Measurements from ENCODE around the gene EFHD2.
"Not testable (repeated sequence)": the region's sequence is repeated elsewhere in the genome, so short reads cannot be mapped to it uniquely, and the experiment has no call there.

The EFHD2 gene

GRCh38 chr1:15456313-15456954, 46.7 kb downstream of the EFHD2 start, which contains the start of gene CELA2A:
Gene CELA2A (plus strand): TSS chr1:15456732. CDS start chr1:15456754, 22 bp downstream.
- no peak for DNase-seq

GRCh38 chr1:15457585-15457984, 47.9 kb downstream of the EFHD2 start:
- no peak for DNase-seq

DNA sequence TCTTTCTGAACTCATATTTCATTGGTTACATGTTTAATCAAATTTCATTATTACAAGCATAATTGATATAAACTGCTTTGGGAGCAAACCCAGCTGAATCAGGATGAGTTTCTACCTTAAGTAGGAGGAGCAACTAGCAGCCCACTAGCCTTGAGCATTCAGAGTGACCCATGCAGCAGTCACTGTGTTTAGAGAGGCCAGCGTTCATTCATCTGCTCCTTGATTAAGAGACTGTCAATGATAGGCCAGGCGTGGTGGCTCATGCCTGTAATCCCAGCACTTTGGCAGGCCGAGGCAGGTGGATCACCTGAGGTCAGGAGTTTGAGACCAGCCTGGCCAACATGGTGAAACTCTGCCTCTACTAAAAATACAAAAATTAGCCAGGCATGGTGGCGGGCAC, 48.7 kb downstream of the EFHD2 start:
- not testable (repeated sequence) for DNase-seq

DNA sequence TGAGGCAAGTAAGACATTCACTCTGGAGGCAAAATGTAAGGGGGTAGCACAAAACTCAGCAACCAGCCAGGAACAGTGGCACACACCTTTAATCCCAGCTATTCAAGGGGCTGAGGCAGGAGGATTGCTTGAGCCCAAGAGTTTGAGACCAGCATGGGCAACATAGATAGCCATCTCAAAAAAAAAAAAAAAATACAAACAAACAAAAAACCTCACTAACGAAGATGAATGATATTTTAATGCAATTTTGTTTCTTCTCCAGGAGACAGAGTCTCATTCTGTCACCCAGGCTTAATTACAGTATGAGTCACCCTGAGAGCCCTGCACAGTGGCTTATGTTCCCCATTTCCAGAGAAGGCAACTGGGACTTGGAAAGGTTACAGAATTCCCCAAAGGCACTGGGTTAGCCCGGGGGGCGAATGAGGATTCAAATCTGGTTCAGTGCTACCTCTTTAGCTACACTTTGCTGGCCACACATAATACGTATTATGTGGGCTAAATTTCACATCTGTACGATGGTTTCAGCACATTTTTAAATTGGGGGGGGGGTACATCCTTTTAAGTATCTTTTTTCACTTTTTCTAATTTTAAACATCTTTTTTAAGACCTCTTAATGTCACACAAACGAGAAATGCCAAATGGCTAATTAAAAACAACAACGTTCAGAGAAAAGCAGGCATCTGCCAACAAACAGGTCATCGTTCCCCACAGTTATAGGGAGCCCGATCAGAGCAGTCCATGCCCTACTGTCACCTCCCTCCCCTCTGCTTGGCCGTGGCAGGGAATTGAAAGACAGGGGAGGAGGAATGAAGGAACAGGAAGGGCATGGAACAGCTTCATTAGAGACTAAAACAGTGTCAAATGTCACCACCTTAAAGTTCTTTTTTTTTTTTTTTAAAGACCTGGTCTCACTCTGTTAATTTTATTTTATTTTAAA, 50.4 kb downstream of the EFHD2 start:
- no peak for DNase-seq

DNA sequence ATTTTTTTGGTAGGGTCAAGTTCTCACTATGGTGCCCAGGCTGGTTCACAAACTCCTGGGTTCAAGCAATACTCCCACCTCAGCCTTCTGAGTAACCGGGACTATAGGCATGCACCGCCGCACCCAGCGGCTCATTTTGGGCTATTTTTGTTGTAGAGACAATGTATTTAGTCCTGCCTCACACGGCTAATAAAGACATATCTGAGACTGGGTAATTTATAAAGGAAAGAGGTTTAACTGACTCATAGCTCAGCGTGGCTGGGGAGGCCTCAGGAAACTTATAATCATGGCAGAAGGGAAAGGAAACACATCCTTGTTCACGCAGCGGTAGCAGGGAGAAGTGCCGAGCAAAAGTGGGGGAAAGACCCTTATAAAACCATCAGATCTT, 51.0 kb downstream of the EFHD2 start:
- DNase-seq, result no peak

- DNase-seq, result peak; percentile 81
Observed at GRCh38 chr1:15463064-15463800, 53.5 kb downstream of the EFHD2 start.

DNA sequence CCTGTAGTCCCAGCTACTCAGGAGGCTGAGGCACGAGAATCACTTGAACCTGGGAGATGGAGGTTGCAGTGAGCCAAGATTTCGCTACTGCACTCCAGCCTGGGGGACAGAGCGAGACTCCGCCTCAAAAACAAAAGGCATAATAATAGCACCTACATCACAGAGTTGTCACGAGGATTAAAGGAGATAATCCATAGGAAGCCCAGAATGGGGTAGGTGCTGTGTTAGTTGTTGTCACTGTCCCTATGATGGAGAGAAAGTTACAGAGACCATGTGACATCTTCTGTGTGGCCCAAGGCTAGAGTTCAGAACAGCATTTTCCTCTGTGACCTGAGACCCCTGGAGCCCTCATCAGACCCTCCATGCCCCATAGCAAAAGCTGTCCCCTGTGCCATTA, 54.2 kb downstream of the EFHD2 start:
- not testable (repeated sequence) for DNase-seq

- DNase-seq, result no peak
Observed at GRCh38 chr1:15465674-15466073, 56.0 kb downstream of the EFHD2 start.

DNA sequence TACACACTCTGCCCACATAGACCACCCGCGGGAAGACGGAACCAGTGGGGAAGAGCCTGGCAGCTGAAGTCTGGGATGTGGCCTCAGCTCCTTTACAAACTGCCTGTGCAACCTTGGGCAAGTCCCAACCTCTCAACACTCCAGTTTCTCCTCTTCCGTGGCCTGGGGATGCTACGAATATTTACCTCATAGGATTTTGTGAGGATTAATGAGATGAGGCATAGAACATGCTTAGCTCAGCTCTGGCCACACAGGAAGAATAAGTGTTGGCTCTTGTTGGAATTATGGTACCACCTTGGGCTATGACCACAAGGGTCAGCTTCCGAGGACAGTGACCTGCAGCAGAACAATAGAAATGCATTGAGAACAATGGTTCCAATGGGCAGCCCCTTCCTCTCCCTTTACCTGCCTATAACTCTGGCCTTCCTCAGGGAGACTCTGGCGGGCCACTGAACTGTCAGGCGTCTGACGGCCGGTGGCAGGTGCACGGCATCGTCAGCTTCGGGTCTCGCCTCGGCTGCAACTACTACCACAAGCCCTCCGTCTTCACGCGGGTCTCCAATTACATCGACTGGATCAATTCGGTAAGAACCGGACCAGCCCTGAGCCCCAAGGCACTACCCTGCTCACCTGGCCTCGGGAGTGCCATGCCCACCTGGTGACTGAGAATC, 57.4 kb downstream of the EFHD2 start:
- DNase-seq, result not testable (repeated sequence)

GRCh38 chr1:15468145-15468544, 58.5 kb downstream of the EFHD2 start:
- no peak for DNase-seq

DNA sequence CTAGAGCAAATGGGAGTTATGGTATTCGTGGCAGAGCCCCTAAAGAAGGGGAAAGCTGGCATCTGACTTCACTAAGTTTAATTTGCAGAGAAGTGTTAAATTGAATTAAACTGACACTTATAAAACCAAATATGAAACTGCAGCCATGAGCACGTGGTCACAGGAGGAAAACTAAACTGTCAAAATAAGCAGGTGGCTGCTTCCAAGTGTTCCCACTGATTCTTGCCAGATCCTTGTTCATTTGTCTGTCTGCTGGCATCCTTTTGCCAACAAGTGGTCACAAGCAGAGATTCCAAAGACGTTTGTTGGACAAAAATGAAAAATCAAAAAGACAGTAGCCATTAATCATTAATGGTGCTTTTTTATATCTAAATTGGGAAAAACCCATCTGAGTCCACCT, 59.7 kb downstream of the EFHD2 start:
- DNase-seq, result no peak

DNA sequence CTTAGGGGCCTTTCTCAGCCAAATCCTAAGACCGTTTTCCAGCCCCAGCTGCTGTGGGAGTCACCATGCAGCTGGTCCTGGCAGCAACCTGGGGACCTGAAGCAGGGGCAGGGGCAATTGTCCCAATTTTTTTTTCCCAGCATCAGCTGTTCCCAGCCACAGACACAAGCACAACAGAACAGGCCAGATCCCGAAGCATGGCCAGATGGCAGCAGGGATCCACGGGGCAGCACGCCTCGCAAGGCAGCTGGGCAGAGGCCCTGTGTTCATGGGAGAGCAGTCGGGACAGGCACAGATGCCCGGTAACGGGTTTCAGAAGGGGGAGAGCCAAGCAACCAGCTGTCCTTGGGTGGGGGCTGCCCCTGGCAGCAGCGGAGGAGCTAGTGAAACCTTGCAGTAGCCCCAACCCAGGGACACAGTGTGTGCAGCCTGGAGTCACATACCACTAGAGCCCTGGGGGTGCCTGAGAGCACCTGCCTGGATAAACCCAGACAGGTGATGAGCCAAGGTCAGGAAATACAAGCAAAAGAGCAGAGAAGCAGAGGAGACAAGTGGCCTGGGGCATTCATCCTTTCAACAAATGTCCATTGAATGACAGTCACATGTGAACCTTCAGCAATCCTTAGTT, 60.2 kb downstream of the EFHD2 start:
- DNase-seq, result not testable (repeated sequence)

DNA sequence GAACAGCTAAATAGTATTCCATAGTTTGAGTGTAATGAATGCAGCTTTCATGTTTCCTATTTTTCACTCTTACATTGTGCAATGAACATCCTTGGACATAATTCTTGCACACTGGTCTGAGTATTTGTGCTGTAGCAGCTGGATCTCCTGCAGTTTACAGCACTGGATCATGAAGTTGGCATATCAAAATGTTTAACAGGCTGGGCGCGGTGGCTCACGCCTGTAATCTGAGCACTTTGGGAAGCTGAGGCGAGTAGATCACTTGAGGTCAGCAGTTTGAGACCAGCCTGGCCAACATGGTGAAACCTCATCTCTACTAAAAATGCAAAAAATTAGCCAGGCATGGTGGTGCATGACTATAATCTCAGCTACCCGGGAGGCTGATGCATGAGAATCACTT, 61.4 kb downstream of the EFHD2 start:
- not testable (repeated sequence) for DNase-seq

DNA sequence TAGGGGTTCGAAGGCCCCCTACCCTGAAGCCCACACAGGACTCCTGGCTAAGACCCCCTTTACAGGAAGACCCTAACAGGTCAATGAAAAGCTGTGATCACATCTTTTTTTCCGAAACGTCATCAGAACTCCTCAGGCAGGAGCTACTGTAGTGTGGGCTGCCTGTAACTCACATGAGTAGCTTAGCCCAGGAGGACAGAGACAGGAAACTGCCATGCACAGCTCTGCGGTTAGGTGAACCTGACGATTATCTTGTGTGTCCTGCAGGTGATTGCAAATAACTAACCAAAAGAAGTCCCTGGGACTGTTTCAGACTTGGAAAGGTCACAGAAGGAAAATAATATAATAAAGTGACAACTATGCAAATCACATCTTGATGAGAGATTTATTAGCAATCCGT, 62.0 kb downstream of the EFHD2 start:
- not testable (repeated sequence) for DNase-seq

DNA sequence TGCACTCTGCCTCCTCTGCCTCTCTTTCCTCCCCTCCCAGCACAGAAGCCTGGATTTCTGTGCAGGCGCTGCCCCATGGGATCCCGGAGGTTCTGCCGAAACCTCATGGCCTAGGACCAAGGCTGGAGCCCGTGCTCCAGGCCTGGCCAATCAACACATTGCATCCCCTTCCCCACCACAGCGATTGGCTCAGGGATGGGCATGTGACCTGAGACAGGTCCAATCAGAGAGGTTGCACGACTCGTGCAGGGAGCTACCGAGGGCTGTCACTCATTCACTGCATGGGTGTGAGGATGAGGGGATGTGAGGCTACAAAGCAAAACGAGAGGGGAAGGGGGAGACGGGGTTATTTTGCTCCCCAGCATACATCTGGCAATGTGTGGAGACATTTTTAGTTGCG, 62.9 kb downstream of the EFHD2 start:
- no peak for DNase-seq

DNA sequence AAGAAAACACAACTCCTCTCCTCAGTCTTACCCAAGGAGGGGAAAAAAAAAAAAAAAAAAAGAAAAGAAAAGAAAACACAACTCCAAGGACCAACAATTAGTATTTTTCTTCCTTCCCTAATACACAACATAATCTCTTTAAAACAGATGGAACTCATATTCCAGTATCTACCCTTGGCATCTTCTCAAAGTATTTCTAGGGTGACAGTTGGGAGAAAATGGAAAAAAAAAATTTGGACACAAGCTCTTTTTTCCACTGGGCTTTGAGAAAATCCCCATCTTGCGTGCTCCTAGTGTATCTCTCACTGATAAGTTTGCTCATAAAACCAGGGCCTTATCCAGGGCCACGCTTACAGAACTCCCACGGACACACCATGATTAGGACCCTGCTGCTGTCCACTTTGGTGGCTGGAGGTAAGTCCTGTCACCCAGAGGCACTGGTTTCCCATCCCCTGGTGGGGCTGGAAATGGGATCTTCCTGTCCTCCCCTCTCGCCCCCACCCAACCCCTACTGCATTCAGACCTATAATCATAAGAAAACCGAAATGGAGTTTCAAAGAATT, 66.1 kb downstream of the EFHD2 start, which contains the start of gene CELA2B:
Gene CELA2B, plus strand, starts transcription at position 353 of the 563 bp plus-strand sequence. Its CDS starts 22 bp downstream, at position 375.
- no peak for DNase-seq

DNA sequence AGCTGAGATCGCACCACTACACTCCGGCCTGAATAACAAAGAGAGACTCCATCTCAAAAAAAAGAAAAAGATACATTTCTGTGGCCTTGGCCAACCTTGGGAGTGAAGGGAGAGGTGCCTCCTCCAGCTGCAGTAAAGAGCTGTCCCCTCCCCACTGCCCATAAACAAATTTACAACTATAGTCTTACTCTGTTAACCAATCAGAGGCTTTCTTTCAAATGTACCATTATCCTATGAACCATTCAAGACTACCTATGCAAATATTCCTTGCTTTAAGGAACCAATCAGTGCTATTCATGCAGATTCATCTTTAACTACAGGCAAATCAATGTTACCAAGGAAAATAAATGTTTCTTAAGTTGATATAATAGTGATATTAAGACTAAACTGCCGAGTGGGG, 67.2 kb downstream of the EFHD2 start:
- DNase-seq, result no peak

GRCh38 chr1:15477646-15478212, 68.0 kb downstream of the EFHD2 start:
- DNase-seq, result no peak
